GM12874 (cell line): ENCODE measurements around the gene TRIM67.

Experiments used
- CTCF ChIP-seq: IDR thresholded peaks from 2 replicates; pipeline ENCODE4 v1.5.1; 2011; ENCODE audit warnings: low read depth, mild to moderate bottlenecking, control low read depth, low read length, moderate library complexity; ENCODE audit not compliant: insufficient read depth

TRIM67 gene

GRCh38 chr1:231260351-231260750, 98.5 kb downstream of the TRIM67 start:
- TF ChIP-seq CTCF = no peak

- no peak for TF ChIP-seq CTCF
Observed at GRCh38 chr1:231264642-231265041, 102.8 kb downstream of the TRIM67 start.

GRCh38 chr1:231265379-231265778, 103.5 kb downstream of the TRIM67 start:
- no peak for TF ChIP-seq CTCF

GRCh38 chr1:231266811-231267322, 105.0 kb downstream of the TRIM67 start:
- no peak for TF ChIP-seq CTCF
